Coronary artery (tissue), 2 donors: ENCODE measurements around the gene ATP6V1G3.

Experiments
- DNase-seq: peaks from one replicate; pipeline ENCODE4 v3.0.0-alpha.2; 2017; ENCODE audit warnings: low spot score
- H3K27ac ChIP-seq, 2 donors: fragments of 200-600 bp; sonication (generic); one replicate each; pipeline ENCODE4 v1.5.1; 2016 to 2019
- H3K4me3 ChIP-seq: fragments of 200-600 bp; sonication (generic); 2 replicates; pipeline ENCODE4 v1.5.1; 2016; ENCODE audit warnings: mild to moderate bottlenecking, moderate library complexity
- TF ChIP-seq, protein P1 (sequence below): fragments of 200-600 bp; sonication (generic); IDR thresholded peaks from one replicate; pipeline ENCODE4 v1.5.1; 2019; ENCODE audit warnings: antibody characterized with exemption

ATP6V1G3 gene

DNA sequence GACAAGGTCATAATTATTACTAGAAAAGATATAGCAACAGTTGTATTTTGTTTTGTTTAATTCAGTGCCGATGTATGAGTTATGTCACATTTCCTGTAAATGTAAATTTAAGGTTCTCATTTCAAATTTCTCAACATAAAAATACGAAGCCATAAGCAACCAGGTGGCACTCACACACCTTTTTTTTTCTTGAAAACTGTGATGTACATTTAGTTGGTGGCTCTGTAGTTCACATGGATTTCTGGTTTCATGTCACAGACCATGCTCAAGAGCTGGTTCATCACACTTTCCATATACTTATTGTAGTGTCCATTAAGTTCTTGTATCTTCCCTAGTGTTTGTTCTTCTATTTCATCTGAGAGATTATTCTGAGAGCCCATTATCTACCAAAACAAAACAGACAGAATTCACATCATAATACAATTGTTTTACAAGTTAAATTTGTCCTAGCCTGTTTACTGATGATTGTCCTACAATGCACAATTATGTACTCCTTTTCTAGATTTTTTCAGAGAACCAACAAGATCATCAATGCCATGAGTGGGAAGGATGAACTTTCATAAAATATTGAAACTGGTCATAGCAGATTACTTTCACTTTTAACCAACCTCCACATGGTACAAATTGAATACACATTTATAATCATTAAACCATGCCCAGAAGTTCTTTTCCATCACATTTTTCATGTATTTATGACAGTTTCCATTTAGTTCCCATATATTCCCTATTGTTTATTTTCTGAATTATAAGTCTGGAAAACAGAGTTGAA, 17.1 kb downstream of the ATP6V1G3 start:
- no peak for DNase-seq
- TF ChIP-seq, protein P1, sequence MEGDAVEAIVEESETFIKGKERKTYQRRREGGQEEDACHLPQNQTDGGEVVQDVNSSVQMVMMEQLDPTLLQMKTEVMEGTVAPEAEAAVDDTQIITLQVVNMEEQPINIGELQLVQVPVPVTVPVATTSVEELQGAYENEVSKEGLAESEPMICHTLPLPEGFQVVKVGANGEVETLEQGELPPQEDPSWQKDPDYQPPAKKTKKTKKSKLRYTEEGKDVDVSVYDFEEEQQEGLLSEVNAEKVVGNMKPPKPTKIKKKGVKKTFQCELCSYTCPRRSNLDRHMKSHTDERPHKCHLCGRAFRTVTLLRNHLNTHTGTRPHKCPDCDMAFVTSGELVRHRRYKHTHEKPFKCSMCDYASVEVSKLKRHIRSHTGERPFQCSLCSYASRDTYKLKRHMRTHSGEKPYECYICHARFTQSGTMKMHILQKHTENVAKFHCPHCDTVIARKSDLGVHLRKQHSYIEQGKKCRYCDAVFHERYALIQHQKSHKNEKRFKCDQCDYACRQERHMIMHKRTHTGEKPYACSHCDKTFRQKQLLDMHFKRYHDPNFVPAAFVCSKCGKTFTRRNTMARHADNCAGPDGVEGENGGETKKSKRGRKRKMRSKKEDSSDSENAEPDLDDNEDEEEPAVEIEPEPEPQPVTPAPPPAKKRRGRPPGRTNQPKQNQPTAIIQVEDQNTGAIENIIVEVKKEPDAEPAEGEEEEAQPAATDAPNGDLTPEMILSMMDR: no peak
- H3K4me3 ChIP-seq: no peak overlapping the region
- H3K27ac ChIP-seq: no peak overlapping the region

DNA sequence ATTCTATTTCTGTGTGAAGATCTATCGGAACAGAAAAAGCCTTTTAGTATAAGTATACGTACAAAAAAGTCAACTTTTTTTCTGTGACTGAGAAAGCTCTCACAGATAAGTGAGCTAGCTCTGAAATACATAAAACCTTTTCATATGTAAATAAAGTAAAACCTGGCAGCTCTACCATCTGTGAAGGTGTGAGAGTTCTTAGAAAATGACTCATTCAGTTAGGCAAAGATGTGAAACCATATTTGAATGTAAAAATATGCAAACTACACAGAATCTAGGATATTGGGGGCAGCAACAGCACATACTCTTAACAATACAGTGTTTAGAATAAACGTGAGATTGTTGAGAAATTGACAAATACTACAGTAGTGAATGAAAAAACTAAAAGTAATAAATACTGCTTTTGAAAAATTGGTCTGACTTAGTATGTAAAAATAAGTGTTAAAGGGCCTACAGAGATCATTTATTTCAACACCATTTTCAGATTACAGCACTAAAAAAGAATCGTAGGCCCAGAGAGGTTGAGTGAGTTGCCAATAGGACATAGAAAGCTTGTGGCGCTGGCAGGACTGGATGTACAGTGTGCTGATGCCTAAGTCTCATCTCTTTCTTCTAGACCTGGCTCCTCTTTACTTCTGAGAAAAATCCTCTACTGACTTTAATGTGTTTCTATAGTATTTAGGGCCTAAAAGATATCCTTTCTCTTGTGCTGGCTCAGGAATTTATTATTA, 19.8 kb downstream of the ATP6V1G3 start:
- H3K4me3 ChIP-seq: no peak overlapping the region
- TF ChIP-seq, protein P1: no peak
- no peak for DNase-seq
- H3K27ac ChIP-seq: no peak overlapping the region

- TF ChIP-seq, protein P1: no peak
- Histone ChIP-seq H3K27ac (no peak overlapping the region), H3K4me3 (no peak overlapping the region)
- no peak for DNase-seq
Measured at GRCh38 chr1:198519639-198520501, 20.6 kb downstream of the ATP6V1G3 start.

DNA sequence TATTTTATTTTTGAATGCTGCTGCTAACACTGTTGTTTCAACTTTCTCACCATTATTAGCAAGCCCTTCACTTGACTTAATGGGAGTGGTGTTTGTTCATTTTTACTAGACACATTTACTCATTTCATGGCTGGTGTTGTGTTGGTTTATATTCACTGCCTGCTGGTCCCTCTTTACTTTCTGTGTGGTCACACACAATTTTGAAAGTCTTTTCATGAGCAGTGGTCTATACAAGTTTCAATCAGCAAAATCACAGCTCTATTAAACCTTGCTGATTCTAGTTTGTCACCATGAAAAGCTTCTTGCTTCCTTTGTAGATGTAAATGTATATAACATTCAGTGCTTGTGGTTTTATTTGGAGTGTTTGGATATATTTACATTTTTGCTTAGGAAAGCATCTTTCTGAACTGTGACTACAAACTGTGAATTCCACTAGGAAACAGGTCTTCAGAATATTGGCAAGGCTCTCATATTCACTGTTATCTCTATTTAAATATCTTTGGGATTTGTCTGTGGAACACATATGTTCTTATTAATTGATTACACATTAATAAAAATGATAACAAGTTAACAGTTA, 22.8 kb downstream of the ATP6V1G3 start:
- Histone ChIP-seq H3K4me3 (no peak overlapping the region), H3K27ac (no peak overlapping the region)
- DNase-seq: no peak
- TF ChIP-seq, protein P1: no peak

- TF ChIP-seq, protein P1: no peak
- no peak overlapping the region for H3K4me3 ChIP-seq
Measured at GRCh38 chr1:198500096-198500495, 40.4 kb downstream of the ATP6V1G3 start.

GRCh38 chr1:198499588-198499987, 40.9 kb downstream of the ATP6V1G3 start:
- TF ChIP-seq, protein P1: no peak
- Histone ChIP-seq H3K27ac (no peak overlapping the region), H3K4me3 (no peak overlapping the region)
- DNase-seq: no peak

More at GRCh38 chr1:198500096-198500495, 40.4 kb downstream of the ATP6V1G3 start:
- DNase-seq: no peak
- no peak overlapping the region for H3K27ac ChIP-seq
